IMR-90 (cell line): ENCODE data around the gene ABI3BP. TPM values are rescaled to one million over a fixed set of nuclear protein-coding genes. Genes with fewer than 3 reads are reported as not detected.

ENCODE experiments used
- ATAC-seq: fragments of 200-7000 bp; cut with Tn5 transposase; 2 replicates; pipeline ENCODE4 v1.9.1; 2020; ENCODE audit warnings: low read depth, mild to moderate bottlenecking, moderate library complexity
- BruUV-seq: library from RNA; stranded (reverse); fragments of 400-500 nt; replicated peaks from 2 replicates; lab custom pipeline; 2021; lab: Mats Ljungman, UMichigan
- CTCF ChIA-PET: fragments of 300-600 bp; formaldehyde crosslinking; extraction: SDS; loops from one replicate; lab custom pipeline; 2021; ENCODE audit warnings: antibody characterized with exemption; lab: Yijun Ruan, JAX
- POLR2A ChIA-PET: fragments of 300-600 bp; sonication (Branson Sonifier 250); formaldehyde crosslinking; loops from one replicate; lab custom pipeline; 2022; ENCODE audit warnings: antibody characterized with exemption; ENCODE audit not compliant: unreplicated experiment; lab: Charles Lee
- DNase-seq: peaks from one replicate; pipeline ENCODE4 v3.0.0; 2013
- H2AFZ ChIP-seq: replicated peaks from 2 replicates; pipeline ENCODE3; 2013; ENCODE audit warnings: low read length, mild to moderate bottlenecking; ENCODE audit not compliant: poor library complexity
- H2AK5ac ChIP-seq: 2 replicates; pipeline ENCODE4 v1.6.1; 2013; ENCODE audit warnings: low read depth, low read length, inconsistent platforms
- H2AK9ac ChIP-seq: replicated peaks from 2 replicates; pipeline ENCODE3; 2013; ENCODE audit warnings: mild to moderate bottlenecking, low read depth, low read length, moderate library complexity; ENCODE audit not compliant: poor library complexity
- H2BK120ac ChIP-seq: 2 replicates; pipeline ENCODE4 v1.6.1; 2013; ENCODE audit warnings: low read depth, low read length, inconsistent platforms
- H2BK15ac ChIP-seq: 3 replicates; pipeline ENCODE4 v1.6.1; 2013; ENCODE audit warnings: low read depth, low read length, inconsistent platforms
- H2BK20ac ChIP-seq: 2 replicates; pipeline ENCODE4 v1.6.1; 2013; ENCODE audit warnings: low read depth, mild to moderate bottlenecking, inconsistent platforms, low read length, moderate library complexity
- H2BK5ac ChIP-seq: 2 replicates; pipeline ENCODE4 v1.6.1; 2013; ENCODE audit warnings: mild to moderate bottlenecking, low read depth, low read length, inconsistent platforms; ENCODE audit not compliant: poor library complexity, severe bottlenecking
- H3K14ac ChIP-seq: replicated peaks from 2 replicates; pipeline ENCODE4 v1.6.1; 2013; ENCODE audit warnings: low read depth, low read length, inconsistent platforms
- H3K18ac ChIP-seq: 2 replicates; pipeline ENCODE4 v1.6.1; 2013; ENCODE audit warnings: low read depth, low read length, control low read depth
- H3K23ac ChIP-seq: 2 replicates; pipeline ENCODE4 v1.6.1; 2013; ENCODE audit warnings: low read depth, low read length, inconsistent platforms
- H3K27ac ChIP-seq: 2 replicates; pipeline ENCODE4 v1.5.1; 2013; ENCODE audit warnings: mild to moderate bottlenecking, control low read depth, low read length; ENCODE audit not compliant: insufficient read depth
- H3K27me3 ChIP-seq: 2 replicates; pipeline ENCODE4 v1.6.1; 2013; ENCODE audit warnings: low read length; ENCODE audit not compliant: control insufficient read depth, insufficient read depth
- H3K36me3 ChIP-seq: 2 replicates; pipeline ENCODE4 v1.6.1; 2013; ENCODE audit warnings: low read length, mixed read lengths; ENCODE audit not compliant: control insufficient read depth, insufficient read depth
- H3K4ac ChIP-seq: 2 replicates; pipeline ENCODE4 v1.6.1; 2013; ENCODE audit warnings: low read depth, low read length, inconsistent platforms
- H3K4me1 ChIP-seq: 2 replicates; pipeline ENCODE4 v1.6.1; 2013; ENCODE audit warnings: low read length, mixed read lengths; ENCODE audit not compliant: control insufficient read depth, insufficient read depth
- H3K4me2 ChIP-seq: 2 replicates; pipeline ENCODE4 v1.6.1; 2013; ENCODE audit warnings: low read depth, mild to moderate bottlenecking, control low read depth, low read length, moderate library complexity
- H3K4me3 ChIP-seq: 2 replicates; pipeline ENCODE4 v1.5.1; 2013; ENCODE audit warnings: low read depth, mild to moderate bottlenecking, control low read depth, low read length, moderate library complexity; ENCODE audit not compliant: insufficient read depth
- H3K56ac ChIP-seq: 2 replicates; pipeline ENCODE4 v1.6.1; 2013; ENCODE audit warnings: low read length, inconsistent platforms; ENCODE audit not compliant: insufficient read depth; ENCODE audit errors: extremely low read depth
- H3K79me1 ChIP-seq, 2 experiments: 2 replicates each; pipeline ENCODE4 v1.6.1; 2013; ENCODE audit warnings: low read length in 2 of 2, inconsistent platforms in 1 of 2, low read depth in 1 of 2
- H3K9ac ChIP-seq: 2 replicates; pipeline ENCODE4 v1.6.1; 2013; ENCODE audit warnings: low read depth, low read length, control low read depth
- H3K9me1 ChIP-seq: 2 replicates; pipeline ENCODE4 v1.6.1; 2013; ENCODE audit warnings: low read length, inconsistent platforms; ENCODE audit not compliant: insufficient read depth
- H3K9me3 ChIP-seq: 2 replicates; pipeline ENCODE4 v1.6.1; 2013; ENCODE audit warnings: low read length; ENCODE audit not compliant: control insufficient read depth, insufficient read depth
- H4K20me1 ChIP-seq: 2 replicates; pipeline ENCODE4 v1.6.1; 2013; ENCODE audit warnings: low read length, inconsistent platforms; ENCODE audit not compliant: insufficient read depth
- H4K5ac ChIP-seq: 2 replicates; pipeline ENCODE4 v1.6.1; 2013; ENCODE audit warnings: mild to moderate bottlenecking, low read depth, low read length, control low read depth
- H4K8ac ChIP-seq, 2 experiments: 2 replicates each; pipeline ENCODE4 v1.6.1; 2013; ENCODE audit warnings: low read depth in 2 of 2, low read length in 2 of 2, control low read depth in 1 of 2, inconsistent platforms in 1 of 2
- H4K91ac ChIP-seq: 2 replicates; pipeline ENCODE4 v1.6.1; 2013; ENCODE audit warnings: low read depth, low read length, inconsistent platforms; ENCODE audit not compliant: insufficient read depth
- MAFK ChIP-seq: IDR thresholded peaks from 2 replicates; pipeline ENCODE4 v1.6.1; 2012; ENCODE audit warnings: low read depth, low read length, improper control_type of control experiment
- WGBS, 2 experiments: methylation state at CpG; one replicate each; pipeline versions ENCODE4 v1.1.5 to v1.1.7; 2013; ENCODE audit warnings: missing lambda C conversion rate in 2 of 2; ENCODE audit not compliant: insufficient read length in 1 of 2; ENCODE audit errors: extremely low coverage in 2 of 2; 5-methylcytosine and 5-hydroxymethylcytosine counted together
- dilution Hi-C: fragments of 300-500 bp; cut with HindIII; formaldehyde crosslinking; loops from one replicate; pipeline ENCODE4 v1.14.3; 2018; ENCODE audit warnings: low sequenced_read_pairs; ENCODE audit not compliant: unreplicated experiment
- in situ Hi-C: fragments of 300-500 bp; cut with MboI; formaldehyde crosslinking; loops from 3 replicates; pipeline ENCODE4 v1.14.3; 2019; ENCODE audit warnings: low sequenced_read_pairs, inconsistent platforms, mixed read lengths
- intact Hi-C: fragments of 100-400 bp; cut with micrococcal nuclease; formaldehyde crosslinking; loops from 2 replicates; pipeline ENCODE4 v1.10.0; 2022
- polyA plus RNA-seq, 3 experiments: library from polyadenylated mRNA; depleted of rRNA; stranded (reverse); fragments of >200 nt; gene quantifications; 2 replicates each; pipeline ENCODE4 v1.2.3, GENCODE V29; 2012; ENCODE audit warnings: low replicate concordance in 1 of 3
- total RNA-seq: library from RNA; depleted of rRNA; stranded (reverse); fragments of >200 nt; gene quantifications from 2 replicates; pipeline ENCODE4 v1.2.3, GENCODE V29; 2012

ABI3BP gene
- total and polyA plus RNA-seq, 2 of the 4 experiments (the other 2 are of a cell fraction): 3.0 to 26.7 TPM

DNA sequence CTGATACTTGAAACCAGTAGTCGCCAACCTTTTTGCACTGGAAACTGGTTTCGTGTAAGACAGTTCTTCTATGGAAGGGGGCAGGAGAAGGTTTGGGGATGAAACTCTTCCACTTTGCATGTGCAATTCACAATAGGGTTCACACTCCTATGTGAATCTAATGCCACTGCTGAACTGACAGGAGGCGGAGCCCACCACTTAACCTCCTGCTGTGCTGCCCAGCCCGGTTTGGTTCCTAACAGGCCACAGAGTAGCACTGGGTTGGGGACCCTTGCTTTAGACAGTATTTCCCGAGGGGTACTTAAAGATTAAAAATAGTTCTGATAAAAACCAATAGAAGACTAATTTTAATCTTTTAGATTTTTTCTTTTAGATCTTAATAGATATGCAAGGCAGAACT is 272.8 kb downstream of the ABI3BP start:
- peaks cover 5% of the 10 kb centered on the region; the same call in 1 of the 2 replicates for H3K4me1 ChIP-seq
- ATAC-seq (no peak), DNase-seq (no peak)
- no peak overlapping the region for H3K4me3 ChIP-seq
- H4K8ac ChIP-seq: no peak overlapping the region
- H3K14ac ChIP-seq: no peak overlapping the region
- no peak overlapping the region for H2AFZ ChIP-seq
- peaks cover 40% of the 10 kb centered on the region for H4K20me1 ChIP-seq
- H3K56ac ChIP-seq: no peak overlapping the region
- in situ Hi-C loops (no loop called here), dilution Hi-C loops (no loop called here), intact Hi-C loops (no loop called here)
- H3K9ac ChIP-seq: no peak overlapping the region
- no peak overlapping the region for H4K5ac ChIP-seq
- H2BK15ac ChIP-seq: no peak overlapping the region
- no peaks in the 10 kb centered on the region for H3K27me3 ChIP-seq
- H3K9me1 ChIP-seq: peaks cover 6% of the 10 kb centered on the region
- WGBS, 2 experiments: no CpG with 5 or more reads among the region's 5 CpGs
- peaks cover 23% of the 10 kb centered on the region for H3K36me3 ChIP-seq
- H2BK20ac ChIP-seq: no peak overlapping the region
- H2BK5ac ChIP-seq: no peak overlapping the region
- ChIA-PET POLR2A (no interaction called here), CTCF (no interaction called here)
- peaks cover 9 to 46% of the 10 kb centered on the region in 2 experiments for H3K79me1 ChIP-seq
- no peak overlapping the region for H3K18ac ChIP-seq
- H3K4me2 ChIP-seq: no peak overlapping the region
- H2BK120ac ChIP-seq: no peak overlapping the region
- H4K91ac ChIP-seq: no peak overlapping the region
- H3K4ac ChIP-seq: no peak overlapping the region
- H3K27ac ChIP-seq: no peak overlapping the region
- BruUV-seq: no TSS peak
- H2AK9ac ChIP-seq: no peak overlapping the region
- no peak for TF ChIP-seq MAFK
- H3K9me3 ChIP-seq: no peaks in the 10 kb centered on the region
- no peak overlapping the region for H2AK5ac ChIP-seq
- H3K23ac ChIP-seq: no peak overlapping the region
